SK-N-SH treated with all-trans-retinoic acid at 6 μM for 48 hours (cell line): ENCODE data around the gene DRG2.

Experiments used
- ARNTL ChIP-seq: fragments of 450-650 bp; formaldehyde crosslinking; IDR thresholded peaks from 2 replicates; pipeline ENCODE4 v1.5.0; 2020; ENCODE audit warnings: low read depth, mild to moderate bottlenecking, moderate library complexity, borderline replicate concordance
- BACH2 ChIP-seq: fragments of 250-450 bp; sonication (Bioruptor Pico); IDR thresholded peaks from 2 replicates; pipeline ENCODE4 v1.9.0; 2021; ENCODE audit warnings: mild to moderate bottlenecking, borderline replicate concordance
- CSDC2 ChIP-seq: fragments of 250-450 bp; sonication (Bioruptor Pico); IDR thresholded peaks from 2 replicates; pipeline ENCODE4 v1.5.0; 2020; ENCODE audit warnings: mild to moderate bottlenecking, moderate library complexity
- ISL1 ChIP-seq: fragments of 250-450 bp; sonication (Bioruptor Pico); IDR thresholded peaks from 2 replicates; pipeline ENCODE4 v2.1.2; 2022; ENCODE audit warnings: mild to moderate bottlenecking, moderate library complexity
- PATZ1 ChIP-seq: fragments of 250-450 bp; sonication (Bioruptor Pico); IDR thresholded peaks from 2 replicates; pipeline ENCODE4 v1.8.0; 2020; ENCODE audit warnings: mild to moderate bottlenecking, moderate library complexity, borderline replicate concordance
- ZFP3 ChIP-seq: fragments of 250-450 bp; sonication (Bioruptor Pico); IDR thresholded peaks from 2 replicates; pipeline ENCODE4 v1.5.0; 2020; ENCODE audit warnings: mild to moderate bottlenecking, moderate library complexity
- TF ChIP-seq, protein P1 (sequence below): fragments of 250-450 bp; sonication (Bioruptor Pico); IDR thresholded peaks from 2 replicates; pipeline ENCODE4 v1.5.0; 2020; ENCODE audit warnings: mild to moderate bottlenecking, moderate library complexity
- TF ChIP-seq, protein P2 (sequence below): fragments of 250-450 bp; sonication (Bioruptor Pico); IDR thresholded peaks from 2 replicates; pipeline ENCODE4 v1.5.1; 2020; ENCODE audit warnings: low read depth, mild to moderate bottlenecking, moderate library complexity
- TF ChIP-seq, protein P3 (sequence below): fragments of 250-450 bp; sonication (Bioruptor Pico); IDR thresholded peaks from 2 replicates; pipeline ENCODE4 v1.5.1; 2021; ENCODE audit warnings: mild to moderate bottlenecking, moderate library complexity

GRCh38 chr17:18119938-18120337 is 32.2 kb downstream of the DRG2 start:
- TF ChIP-seq ZFP3, result no peak
- TF ChIP-seq ARNTL (CRISPR knock-in tag), result no peak
- TF ChIP-seq, protein P1, sequence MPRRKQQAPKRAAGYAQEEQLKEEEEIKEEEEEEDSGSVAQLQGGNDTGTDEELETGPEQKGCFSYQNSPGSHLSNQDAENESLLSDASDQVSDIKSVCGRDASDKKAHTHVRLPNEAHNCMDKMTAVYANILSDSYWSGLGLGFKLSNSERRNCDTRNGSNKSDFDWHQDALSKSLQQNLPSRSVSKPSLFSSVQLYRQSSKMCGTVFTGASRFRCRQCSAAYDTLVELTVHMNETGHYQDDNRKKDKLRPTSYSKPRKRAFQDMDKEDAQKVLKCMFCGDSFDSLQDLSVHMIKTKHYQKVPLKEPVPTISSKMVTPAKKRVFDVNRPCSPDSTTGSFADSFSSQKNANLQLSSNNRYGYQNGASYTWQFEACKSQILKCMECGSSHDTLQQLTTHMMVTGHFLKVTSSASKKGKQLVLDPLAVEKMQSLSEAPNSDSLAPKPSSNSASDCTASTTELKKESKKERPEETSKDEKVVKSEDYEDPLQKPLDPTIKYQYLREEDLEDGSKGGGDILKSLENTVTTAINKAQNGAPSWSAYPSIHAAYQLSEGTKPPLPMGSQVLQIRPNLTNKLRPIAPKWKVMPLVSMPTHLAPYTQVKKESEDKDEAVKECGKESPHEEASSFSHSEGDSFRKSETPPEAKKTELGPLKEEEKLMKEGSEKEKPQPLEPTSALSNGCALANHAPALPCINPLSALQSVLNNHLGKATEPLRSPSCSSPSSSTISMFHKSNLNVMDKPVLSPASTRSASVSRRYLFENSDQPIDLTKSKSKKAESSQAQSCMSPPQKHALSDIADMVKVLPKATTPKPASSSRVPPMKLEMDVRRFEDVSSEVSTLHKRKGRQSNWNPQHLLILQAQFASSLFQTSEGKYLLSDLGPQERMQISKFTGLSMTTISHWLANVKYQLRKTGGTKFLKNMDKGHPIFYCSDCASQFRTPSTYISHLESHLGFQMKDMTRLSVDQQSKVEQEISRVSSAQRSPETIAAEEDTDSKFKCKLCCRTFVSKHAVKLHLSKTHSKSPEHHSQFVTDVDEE, result no peak
- no peak for TF ChIP-seq ISL1 (CRISPR knock-in tag)
- TF ChIP-seq, protein P2, sequence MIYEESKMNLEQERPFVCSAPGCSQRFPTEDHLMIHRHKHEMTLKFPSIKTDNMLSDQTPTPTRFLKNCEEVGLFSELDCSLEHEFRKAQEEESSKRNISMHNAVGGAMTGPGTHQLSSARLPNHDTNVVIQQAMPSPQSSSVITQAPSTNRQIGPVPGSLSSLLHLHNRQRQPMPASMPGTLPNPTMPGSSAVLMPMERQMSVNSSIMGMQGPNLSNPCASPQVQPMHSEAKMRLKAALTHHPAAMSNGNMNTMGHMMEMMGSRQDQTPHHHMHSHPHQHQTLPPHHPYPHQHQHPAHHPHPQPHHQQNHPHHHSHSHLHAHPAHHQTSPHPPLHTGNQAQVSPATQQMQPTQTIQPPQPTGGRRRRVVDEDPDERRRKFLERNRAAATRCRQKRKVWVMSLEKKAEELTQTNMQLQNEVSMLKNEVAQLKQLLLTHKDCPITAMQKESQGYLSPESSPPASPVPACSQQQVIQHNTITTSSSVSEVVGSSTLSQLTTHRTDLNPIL, result no peak
- no peak for TF ChIP-seq BACH2
- no peak for TF ChIP-seq CSDC2 (CRISPR knock-in tag)
- TF ChIP-seq, protein P3, sequence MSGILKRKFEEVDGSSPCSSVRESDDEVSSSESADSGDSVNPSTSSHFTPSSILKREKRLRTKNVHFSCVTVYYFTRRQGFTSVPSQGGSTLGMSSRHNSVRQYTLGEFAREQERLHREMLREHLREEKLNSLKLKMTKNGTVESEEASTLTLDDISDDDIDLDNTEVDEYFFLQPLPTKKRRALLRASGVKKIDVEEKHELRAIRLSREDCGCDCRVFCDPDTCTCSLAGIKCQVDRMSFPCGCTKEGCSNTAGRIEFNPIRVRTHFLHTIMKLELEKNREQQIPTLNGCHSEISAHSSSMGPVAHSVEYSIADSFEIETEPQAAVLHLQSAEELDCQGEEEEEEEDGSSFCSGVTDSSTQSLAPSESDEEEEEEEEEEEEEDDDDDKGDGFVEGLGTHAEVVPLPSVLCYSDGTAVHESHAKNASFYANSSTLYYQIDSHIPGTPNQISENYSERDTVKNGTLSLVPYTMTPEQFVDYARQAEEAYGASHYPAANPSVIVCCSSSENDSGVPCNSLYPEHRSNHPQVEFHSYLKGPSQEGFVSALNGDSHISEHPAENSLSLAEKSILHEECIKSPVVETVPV (CRISPR knock-in tag), result no peak
- TF ChIP-seq PATZ1 (CRISPR knock-in tag), result no peak
